IMR-90 (cell line): Measurements from ENCODE around the gene CPNE9.

ENCODE experiments used
- BHLHE40 ChIP-seq: fragments of 150-350 bp; IDR thresholded peaks from 2 replicates; pipeline ENCODE4 v1.6.1; 2016; ENCODE audit warnings: mild to moderate bottlenecking, low read depth, low read length
- MAFK ChIP-seq: IDR thresholded peaks from 2 replicates; pipeline ENCODE4 v1.6.1; 2012; ENCODE audit warnings: low read depth, low read length, improper control_type of control experiment
- POLR2A ChIP-seq: IDR thresholded peaks from 2 replicates; pipeline ENCODE4 v1.6.1; 2012; ENCODE audit warnings: mild to moderate bottlenecking, low read depth, low read length
- USF2 ChIP-seq: fragments of 150-350 bp; IDR thresholded peaks from 2 replicates; pipeline ENCODE4 v1.6.1; 2017; ENCODE audit warnings: mild to moderate bottlenecking, antibody characterized with exemption, low read length, low read depth
- TF ChIP-seq, protein P1 (sequence below): conservative IDR thresholded peaks from 2 replicates; pipeline ENCODE4 v1.5.1; 2012; ENCODE audit warnings: mild to moderate bottlenecking, low read depth, low read length, improper control_type of control experiment

DNA sequence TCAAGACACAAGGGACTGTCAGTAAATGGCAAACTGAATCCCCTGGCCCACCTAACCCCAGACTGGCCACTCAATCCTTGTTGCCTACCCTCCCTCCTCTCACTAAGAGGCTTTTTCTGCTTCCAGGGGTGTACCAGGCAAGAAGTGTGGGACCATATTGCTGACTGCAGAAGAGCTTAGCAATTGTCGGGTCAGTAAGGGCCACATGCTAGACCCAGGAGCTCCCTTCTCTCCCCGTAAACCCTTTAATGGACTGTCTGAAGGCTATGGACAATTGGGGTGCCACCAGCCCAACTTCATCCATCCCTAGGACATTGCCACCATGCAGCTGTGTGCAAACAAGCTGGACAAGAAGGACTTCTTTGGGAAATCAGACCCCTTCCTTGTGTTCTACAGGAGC is 8.8 kb downstream of the CPNE9 start:
- TF ChIP-seq POLR2A (no peak), MAFK (no peak), USF2 (no peak), BHLHE40 (no peak)
- TF ChIP-seq, protein P1, sequence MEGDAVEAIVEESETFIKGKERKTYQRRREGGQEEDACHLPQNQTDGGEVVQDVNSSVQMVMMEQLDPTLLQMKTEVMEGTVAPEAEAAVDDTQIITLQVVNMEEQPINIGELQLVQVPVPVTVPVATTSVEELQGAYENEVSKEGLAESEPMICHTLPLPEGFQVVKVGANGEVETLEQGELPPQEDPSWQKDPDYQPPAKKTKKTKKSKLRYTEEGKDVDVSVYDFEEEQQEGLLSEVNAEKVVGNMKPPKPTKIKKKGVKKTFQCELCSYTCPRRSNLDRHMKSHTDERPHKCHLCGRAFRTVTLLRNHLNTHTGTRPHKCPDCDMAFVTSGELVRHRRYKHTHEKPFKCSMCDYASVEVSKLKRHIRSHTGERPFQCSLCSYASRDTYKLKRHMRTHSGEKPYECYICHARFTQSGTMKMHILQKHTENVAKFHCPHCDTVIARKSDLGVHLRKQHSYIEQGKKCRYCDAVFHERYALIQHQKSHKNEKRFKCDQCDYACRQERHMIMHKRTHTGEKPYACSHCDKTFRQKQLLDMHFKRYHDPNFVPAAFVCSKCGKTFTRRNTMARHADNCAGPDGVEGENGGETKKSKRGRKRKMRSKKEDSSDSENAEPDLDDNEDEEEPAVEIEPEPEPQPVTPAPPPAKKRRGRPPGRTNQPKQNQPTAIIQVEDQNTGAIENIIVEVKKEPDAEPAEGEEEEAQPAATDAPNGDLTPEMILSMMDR: no peak
